ENCODE data around the gene NRM.
A peak's percentile ranks its signal among the peaks of the same experiment; 100 is the strongest.
"Not testable (repeated sequence)": the region's sequence is repeated elsewhere in the genome, so short reads cannot be mapped to it uniquely, and the experiment has no call there.

Gene NRM

DNA sequence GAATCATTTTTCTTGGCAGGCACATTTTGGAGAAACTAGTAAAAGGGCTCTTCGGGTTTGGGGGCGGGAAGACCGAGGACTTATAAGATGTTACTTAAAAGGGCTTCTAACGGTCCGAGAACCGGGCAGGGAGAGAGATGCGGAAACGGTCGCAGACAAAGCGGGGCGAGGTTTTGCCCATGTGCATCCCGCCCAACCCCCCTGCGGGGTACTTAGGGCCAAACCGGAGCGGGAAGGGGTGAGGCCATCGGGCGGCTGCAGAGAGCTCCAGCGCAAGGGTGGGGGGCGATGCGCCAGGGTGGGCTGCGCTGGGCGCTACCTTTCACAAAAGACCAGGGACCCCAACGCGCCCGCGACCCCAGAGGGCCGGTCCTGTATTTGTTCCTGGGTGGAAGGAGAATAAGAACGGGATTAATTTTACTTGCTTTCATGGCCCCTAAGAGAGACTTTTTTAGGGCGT lies 30.0 kb upstream of the NRM start:
- DNase-seq (ENCODE audit: low read depth in 2 of 3, low spot score in 2 of 3), result no peak

DNA sequence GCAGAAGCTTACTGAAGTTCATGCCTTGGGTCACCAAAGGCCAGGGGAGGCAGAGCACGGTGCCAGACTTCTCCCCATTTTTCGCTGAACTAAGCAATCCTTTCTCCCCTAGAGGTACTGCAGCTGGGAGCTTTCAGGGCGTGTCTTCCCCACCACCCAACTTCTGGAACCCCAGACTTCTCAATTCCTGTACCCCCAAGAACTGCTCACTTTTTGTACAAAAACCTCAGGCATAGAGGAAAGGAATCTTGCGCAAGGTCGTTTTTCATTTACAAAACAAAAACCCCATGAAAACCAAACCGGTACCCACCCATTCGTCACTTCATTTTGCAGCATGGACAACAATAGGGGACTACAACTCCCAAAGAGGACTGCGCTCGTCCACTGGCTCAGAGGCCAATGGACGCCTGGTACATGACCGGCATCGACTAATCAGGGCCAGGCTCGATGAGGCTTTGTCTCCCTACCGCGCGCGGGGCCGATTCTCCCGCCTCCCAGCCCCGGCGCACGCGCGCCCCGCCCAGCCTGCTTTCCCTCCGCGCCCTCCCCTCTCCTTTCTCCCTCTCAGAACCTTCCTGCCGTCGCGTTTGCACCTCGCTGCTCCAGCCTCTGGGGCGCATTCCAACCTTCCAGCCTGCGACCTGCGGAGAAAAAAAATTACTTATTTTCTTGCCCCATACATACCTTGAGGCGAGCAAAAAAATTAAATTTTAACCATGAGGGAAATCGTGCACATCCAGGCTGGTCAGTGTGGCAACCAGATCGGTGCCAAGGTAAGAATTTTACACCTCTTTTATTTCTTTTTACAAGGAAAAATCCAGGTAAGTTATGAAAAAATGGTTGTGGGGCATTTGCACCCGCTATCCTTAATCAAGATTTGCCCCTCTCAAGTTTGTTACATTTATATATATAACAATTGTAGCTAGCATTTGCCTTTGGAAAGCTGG lies 29.3 kb upstream of the NRM start, which contains the start of gene TUBB:
TSS of gene TUBB (plus strand) at position 562 of the 947 bp plus-strand sequence. CDS start at position 717, 155 bp downstream.
- peak; percentile 83 to 91 (median 90) for DNase-seq (ENCODE audit: low read depth in 2 of 3, low spot score in 2 of 3)

DNA sequence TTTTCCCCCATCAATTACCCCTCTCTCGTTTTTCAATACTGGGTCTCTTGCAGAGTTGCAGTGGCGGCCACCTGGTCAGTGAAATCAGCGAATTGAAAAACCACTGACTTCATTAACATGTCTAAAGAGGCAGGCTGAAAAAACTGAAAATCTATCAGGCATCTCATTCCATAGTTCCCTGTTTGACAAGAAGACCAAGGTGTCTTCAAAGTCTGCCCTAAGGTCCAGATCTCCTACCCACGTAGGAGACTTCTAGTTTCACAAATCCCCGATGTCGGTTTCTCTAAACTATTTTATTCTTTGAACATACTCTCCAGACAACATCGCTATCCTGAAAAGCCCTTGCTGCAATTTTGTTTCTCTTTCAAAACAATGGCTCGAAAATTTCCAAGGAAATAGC lies 28.6 kb upstream of the NRM start:
- no peak for DNase-seq (ENCODE audit: low read depth in 2 of 3, low spot score in 2 of 3)

DNA sequence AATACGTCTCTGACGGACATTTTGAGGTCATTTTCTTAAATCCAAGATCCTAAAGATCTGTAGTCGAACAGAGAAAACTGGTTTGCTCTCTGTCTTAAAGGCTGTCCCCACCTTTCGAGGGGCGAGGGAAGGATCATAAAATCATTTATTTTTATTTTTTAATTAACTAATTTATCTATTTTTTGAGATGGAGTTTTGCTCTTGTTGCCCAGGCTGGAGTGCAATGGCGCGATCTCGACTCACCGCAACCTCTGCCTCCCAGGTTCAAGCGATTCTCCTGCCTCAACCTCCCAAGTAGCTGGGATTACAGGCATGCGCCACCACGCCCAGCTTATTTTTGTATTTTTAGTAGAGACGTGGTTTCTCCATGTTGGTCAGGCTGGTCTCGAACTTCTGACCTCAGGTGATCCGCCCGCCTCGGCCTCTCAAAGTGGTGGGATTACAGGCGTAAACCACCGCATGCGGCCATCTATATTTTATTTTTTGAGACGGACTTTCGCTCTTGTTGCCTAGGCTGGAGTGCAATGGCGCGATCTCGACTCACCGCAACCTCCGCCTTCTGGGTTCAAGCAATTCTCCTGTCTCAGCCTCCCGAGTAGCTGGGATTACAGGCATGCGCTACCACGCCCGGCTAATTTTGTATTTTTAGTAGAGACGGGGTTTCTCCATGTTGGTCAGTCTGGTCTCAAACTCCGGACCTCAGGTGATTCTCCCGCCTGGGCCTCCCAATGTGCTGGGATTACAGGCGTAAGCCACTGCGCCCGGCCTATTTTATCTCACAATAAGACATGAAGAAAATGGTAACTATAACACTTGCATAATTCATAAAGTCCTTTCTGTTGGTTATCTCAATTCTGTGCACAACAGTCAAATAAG lies 27.3 kb upstream of the NRM start:
- DNase-seq (ENCODE audit: low read depth in 2 of 3, low spot score in 2 of 3), result not testable (repeated sequence)

DNA sequence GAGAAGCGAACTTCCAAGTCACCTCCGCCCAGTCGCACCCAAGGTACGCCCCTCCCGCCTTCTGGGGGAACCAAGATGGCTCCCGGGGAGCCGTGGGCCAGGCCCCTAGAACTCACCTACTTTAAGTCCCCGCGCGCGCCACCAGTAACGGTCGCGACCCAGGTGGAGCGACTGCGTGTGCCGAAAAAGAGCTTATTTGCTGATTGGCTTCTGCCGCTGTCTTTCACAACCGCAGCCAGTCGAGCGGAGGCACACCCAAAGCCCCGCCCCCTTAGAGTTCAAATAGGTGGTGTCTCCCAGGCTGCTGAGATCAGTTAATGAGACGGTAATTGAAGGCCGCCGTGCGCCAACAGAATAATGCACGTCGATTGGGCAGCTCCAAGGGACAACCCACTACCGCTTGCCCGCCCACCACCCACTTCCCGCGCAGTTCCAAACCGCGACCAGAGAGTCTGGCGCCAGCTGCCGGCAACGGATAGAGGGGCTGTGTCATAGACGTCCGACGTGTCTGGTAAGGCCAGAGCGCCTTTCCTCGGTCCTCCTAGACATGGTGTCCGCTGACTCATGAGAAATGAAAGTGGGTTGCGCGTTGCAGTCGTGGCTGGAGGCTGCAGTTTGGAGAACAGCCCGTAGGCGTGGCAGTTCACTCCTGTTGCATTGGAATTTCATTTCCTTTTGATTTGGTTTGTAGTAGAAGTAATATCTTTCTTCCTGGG lies 26.5 kb upstream of the NRM start, which contains the start of gene MDC1:
TSS of gene MDC1 (minus strand) at position 153 of the 716 bp plus-strand sequence. CDS start 2,106 bp downstream, outside the sequence.
- peak; percentile 94 to 98 (median 94) for DNase-seq (ENCODE audit: low read depth in 2 of 3, low spot score in 2 of 3)

DNA sequence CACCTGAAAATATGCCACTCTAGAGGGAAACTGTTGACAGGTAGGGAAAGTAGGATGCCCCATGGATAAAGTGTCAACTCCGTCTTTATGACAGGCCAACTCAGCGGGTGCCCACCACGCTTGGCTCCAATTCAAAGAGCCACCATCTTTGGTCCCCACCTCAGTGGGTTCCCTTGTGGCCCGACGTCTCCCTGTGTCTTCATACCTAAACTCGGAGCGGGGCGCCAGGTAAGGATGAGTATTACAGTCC lies 26.0 kb upstream of the NRM start:
- DNase-seq (ENCODE audit: low read depth in 2 of 3, low spot score in 2 of 3), result no peak

DNA sequence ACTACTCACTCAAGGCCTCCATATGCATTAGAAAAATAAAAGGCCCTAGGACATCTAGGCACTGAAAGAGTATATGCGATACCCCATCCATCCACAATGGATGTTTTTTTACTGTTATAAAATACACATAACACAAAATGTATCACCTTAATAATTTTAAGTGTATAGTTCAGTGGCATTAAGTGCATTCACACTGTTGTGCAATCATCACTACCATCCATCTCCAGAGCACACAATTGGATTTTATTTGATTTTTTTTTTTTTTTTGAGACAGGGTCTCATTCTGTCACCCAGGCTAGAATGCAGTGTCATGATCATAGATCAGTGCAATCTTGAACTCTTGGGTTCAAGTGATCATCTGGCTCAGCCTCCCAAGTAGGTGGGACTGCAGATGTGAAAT lies 23.5 kb upstream of the NRM start:
- no peak for DNase-seq (ENCODE audit: low read depth in 2 of 3, low spot score in 2 of 3)

DNA sequence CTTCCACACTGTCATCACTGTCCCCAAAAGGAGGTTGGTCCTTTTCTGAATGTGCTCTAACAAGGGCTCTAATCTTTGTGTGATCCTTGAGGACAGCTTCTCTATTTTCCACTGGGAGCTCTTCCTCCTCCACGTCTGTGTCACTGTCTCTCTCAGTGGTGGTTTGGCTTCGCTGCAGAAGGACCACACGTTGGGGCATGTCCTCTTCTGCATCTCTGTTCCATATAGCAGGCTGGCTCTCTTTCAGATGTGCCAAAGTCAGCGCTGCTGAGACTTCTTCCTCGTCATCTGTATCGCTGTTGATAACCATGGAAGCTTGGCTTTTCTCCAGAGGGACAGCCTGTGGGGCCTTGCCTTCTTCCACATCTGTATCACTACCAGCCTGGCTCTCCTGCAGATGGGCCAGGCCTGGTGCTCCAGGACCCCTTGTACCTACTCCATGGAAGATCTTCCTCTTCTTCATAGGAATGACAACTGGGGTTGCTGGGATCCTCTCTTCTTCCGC lies 21.7 kb upstream of the NRM start:
- no peak for DNase-seq (ENCODE audit: low read depth in 2 of 3, low spot score in 2 of 3)

DNA sequence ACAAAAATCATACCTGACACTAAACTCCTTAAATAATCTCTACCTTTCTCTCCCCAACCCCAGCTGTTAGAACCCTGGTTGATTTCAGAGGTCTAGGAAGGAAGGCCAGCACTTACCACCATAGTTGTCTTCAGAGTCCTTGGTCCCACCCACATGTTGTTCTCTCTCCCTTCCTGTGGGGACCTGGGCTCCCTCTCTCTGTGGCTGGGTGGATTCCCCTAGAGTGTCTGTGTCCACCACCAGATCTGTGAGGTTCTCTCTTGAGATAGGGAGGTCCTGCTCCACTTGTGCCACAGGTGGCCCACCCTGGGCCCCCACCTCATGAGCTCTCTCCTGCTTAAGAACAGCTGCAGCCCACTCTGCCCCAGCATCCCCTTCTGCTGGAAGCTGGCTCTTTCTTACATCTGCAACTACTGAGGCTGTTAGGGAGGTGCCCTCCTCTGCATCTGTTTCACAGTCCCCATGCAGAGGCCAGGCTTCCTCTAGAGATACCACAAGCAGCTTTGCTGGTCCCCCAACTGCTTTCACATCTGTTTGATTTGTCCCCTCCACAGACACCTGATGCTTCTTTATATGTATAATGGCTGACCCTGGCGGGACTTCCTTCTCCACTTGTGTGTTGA lies 21.1 kb upstream of the NRM start:
- no peak for DNase-seq (ENCODE audit: low read depth in 2 of 3, low spot score in 2 of 3)

DNA sequence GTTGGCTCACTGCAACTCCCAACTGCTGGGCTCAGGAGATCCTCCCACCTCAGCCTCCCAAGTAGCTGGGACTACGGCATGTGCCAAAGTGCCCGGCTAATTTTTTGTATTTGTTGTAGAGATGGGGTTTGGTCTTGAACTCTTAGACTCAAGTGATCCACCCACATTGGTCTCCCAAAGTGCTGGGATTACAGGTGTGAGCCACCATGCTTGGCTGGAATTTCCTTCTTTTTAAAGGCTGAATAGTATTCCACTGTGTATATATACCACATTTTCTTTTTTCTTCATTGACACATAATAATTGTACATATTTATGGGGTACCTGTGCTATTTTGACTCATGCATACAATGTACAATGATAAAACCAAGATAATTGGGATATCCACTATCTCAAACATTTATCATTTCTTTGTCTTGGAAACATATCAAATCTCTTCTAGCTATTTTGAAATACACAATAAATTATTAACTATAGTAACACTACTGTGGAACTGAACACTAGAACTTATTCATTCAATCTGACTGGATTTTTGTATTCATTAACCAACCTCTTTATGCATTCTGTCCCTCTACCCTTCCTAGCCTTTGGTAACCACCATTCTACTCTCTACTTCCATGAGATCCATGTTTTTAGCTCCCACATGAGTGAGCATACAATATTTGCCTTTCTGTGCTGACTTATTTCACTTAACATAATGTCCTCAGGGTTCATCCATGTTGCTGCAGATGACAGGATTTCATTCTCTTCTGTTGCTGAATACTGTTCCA lies 18.5 kb upstream of the NRM start:
- no peak for DNase-seq (ENCODE audit: low read depth in 2 of 3, low spot score in 2 of 3)

DNA sequence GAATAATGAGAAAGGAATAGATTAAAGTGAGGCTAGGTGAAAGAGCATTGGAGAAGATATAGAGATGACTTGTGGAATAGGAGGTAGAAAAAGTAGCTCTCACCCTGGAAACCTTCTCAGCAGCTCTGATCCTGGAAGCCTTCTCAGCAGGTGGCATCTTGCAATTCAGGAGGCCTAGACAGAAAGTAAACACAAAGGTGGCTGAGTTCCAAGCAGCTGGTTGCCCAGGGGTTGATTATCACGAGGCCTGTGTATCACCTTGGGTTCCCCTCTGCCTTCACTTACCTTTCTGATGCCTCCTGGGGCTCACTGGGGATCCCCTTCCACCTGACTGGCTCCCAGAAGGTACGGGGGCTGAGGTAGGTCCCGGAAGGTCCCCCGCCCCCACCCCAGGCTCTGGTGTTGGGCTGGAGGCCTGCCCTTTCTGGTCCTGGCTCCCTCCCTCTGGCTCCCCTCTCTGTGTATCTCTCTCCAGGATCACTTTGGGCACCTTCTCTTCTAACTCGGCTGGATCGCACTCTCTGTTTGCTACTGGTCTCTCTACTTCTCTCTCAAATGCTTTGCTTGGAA lies 16.6 kb upstream of the NRM start:
- DNase-seq (ENCODE audit: low read depth in 2 of 3, low spot score in 2 of 3), result no peak

DNA sequence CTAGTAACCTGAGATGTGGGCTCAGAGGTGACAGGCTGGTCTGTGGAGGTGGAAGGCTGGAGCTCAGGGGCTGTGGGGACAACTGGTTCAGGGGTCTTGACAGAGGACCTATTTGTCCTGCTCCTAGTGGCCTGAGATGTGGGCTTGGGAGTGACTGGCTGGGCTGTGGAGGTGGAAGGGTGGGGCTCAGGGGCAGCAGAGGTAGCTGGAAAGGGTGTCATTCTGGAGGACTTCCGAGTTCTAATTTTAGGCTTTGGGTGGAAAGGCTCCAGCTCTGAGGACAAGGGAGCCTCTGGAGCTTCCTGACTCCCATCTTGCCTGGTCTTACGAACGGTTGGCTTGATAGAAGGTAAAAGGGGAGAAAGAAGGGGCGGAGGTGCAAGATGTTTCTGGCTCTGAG lies 14.8 kb upstream of the NRM start:
- DNase-seq (ENCODE audit: low read depth in 2 of 3, low spot score in 2 of 3), result no peak

DNA sequence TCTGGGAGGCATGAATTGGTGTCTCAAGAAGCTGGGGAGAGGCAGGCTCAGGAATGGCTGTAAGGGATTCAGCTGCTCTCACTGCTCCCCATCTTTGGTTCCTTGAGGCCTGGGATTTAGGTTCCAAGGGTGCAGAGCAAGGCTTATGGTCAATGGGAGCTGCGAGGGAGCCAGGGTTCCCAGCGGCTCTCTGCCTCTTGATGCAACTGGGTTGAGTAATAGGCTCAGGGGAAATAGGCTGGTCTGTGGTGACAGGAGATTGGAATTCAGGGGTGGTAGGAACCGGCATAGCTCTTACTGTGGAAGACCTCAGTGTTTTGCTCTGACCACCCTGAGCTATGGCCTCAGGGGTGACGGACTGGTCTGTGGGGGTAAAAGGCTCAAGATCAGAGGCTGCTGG lies 13.0 kb upstream of the NRM start:
- DNase-seq (ENCODE audit: low read depth in 2 of 3, low spot score in 2 of 3), result no peak

DNA sequence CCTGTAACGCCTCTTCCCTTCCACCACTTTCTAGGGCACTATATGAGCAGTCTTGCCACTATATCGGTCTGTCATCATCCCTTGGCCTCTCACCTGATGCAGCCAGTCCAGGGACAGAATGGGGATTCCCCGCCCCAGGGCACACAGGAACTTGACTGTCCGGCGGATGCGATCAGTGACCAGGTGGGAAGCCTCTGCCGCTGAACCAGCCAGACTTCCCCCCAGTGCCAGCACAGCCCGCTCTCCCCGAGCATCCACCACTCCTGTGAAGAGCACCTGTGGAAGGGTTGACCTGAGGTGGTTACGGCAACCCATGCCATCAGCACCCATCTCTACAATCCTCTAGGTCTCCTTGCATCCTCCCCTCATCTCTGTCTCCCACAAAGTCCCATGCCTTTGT lies 12.2 kb upstream of the NRM start:
- DNase-seq (ENCODE audit: low read depth in 2 of 3, low spot score in 2 of 3), result no peak

DNA sequence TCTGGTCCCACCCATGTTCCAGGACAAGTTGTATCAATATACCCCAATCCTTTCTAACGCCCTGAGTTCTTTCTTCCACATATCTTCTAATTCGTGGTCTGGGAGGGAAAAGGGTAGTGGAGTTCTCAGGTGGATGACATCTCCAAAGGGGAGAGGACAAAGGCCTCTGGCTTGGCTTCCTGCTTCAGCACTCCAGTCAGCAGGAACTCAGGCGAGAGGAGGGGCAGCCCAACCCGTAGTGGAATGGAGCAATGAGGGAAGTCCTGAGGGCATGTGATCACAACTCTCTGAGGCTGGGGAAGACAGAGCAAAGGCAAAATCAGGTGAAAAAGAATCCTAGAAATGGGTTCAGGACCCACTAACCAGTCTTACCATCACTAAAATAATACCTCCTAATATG lies 9.6 kb upstream of the NRM start:
- DNase-seq (ENCODE audit: low read depth in 2 of 3, low spot score in 2 of 3), result no peak

DNA sequence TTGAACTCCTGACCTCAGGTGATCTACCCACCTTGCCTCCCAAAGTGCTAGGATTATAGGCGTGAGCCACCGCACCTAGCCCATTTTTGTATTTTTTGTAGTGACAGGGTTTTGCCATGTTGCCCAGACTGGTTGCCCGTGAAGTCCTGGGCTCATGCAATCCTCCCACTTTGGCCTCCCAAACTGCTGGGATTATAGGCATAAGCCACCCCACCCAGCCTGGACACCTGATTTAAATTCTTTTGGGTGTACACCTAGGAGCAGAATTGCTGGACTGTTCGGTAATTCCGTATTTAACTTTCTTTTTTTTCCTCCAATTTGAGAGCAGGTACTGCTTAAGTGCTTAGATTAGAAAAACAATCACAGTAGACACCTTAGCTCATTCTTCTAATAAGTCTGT lies 5.6 kb upstream of the NRM start:
- no peak for DNase-seq (ENCODE audit: low read depth in 2 of 3, low spot score in 2 of 3)

DNA sequence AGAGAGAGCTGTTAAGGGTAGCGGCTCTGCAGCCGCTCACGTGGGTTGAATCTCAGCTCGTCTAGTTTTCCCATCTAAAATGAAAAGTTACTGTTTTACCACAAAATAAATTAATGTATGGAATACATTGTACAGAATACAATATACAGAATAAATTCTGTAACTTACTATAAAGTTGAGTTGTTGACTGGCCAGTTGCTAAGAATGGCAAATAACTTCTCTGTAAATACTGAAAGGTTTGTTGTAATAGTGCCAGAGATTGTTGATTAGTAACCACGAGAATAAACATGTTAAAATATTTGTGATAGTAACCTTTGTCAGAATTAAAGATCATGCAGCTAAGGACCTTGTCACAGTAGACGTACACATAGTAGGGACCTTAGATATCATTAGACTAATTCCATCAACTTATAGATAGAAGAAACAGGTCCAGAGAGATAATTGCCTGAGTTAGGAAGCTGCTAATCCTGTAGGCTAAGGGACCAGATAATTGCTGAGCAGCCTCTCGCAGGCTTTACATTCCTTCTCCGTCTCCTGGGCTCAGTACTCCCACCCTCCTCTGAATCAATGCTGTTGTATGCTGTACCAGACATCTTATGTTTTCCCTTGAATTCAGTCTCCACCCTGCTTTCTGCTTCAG lies 544 bp upstream of the NRM start:
- no peak for DNase-seq (ENCODE audit: low read depth in 2 of 3, low spot score in 2 of 3)

DNA sequence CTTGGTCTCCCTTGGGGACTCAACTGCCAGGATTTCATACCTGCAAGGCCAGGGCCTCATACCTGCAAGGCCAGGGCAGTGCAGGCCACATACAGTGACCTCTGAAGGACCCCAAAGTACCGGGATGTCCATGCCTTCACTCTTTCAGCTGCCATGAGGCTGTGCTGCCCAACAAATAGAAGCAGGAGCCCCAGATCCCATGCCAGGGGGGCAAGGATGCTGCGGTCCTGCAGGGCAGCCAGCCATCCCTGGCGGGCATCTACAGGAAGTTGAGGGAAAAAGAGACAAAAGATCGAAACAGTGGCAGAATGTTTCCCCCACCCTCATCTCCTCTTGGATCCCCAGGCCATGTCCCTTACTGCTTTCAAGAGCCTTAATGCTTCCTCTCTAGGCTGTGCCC lies 799 bp downstream of the NRM start:
- no peak for DNase-seq (ENCODE audit: low read depth in 2 of 3, low spot score in 2 of 3)

All from activated CD8-positive, alpha-beta memory T cell treated with anti-CD3 and anti-CD28 coated beads for 48 hours (primary cell).